Measurements from ENCODE around the gene STAC2. TPM values are rescaled to one million over a fixed set of nuclear protein-coding genes. Genes with fewer than 3 reads are reported as not detected.
A peak's percentile ranks its signal among the peaks of the same experiment; 100 is the strongest.

Gene STAC2
- polyA plus RNA-seq, 1 experiment = not detected

- CTCF ChIA-PET = interaction anchor here (1.0 to 2.5 kb wide), 5 partner anchors 23 to 55 kb away, joined by 3 to 23 read pairs (median 4); no protein-coding TSS in a partner anchor
Measured at GRCh38 chr17:39208893-39209292, 16.9 kb downstream of the STAC2 start.

GRCh38 chr17:39208136-39208535, 17.6 kb downstream of the STAC2 start:
- no peak overlapping the region for H3K4me3 ChIP-seq (ENCODE audit: low read depth, low read length)
- ChIA-PET CTCF (interaction anchor here (0.6 to 2.5 kb wide), 4 partner anchors 23 to 152 kb away, joined by 3 to 23 read pairs (median 4); no protein-coding TSS in a partner anchor), POLR2A (no interaction called here)
- H3K27me3 ChIP-seq (ENCODE audit: control insufficient read depth, insufficient read depth, low read length) = no peaks in the 10 kb centered on the region
- no peaks in the 10 kb centered on the region for H3K9me3 ChIP-seq (ENCODE audit: control insufficient read depth, insufficient read depth, low read length)
- DNase-seq (ENCODE audit: low read depth, low spot score) = no peak
- TF ChIP-seq CTCF (IDR thresholded peaks at IDR 0.05; ENCODE audit: low read depth, low read length) = no peak
- no peak overlapping the region for H3K27ac ChIP-seq (ENCODE audit: low read depth, low read length)

More at GRCh38 chr17:39208893-39209292, 16.9 kb downstream of the STAC2 start:
- Histone ChIP-seq H3K4me3 (ENCODE audit: low read depth, low read length) (no peak overlapping the region), H3K27me3 (ENCODE audit: control insufficient read depth, insufficient read depth, low read length) (no peaks in the 10 kb centered on the region), H3K27ac (ENCODE audit: low read depth, low read length) (peak overlapping the region; percentile 11), H3K9me3 (ENCODE audit: control insufficient read depth, insufficient read depth, low read length) (no peaks in the 10 kb centered on the region)
- POLR2A ChIA-PET = interaction anchor here (1.4 kb wide), 2 partner anchors 9 to 36 kb away, joined by 5 to 17 read pairs; partner anchors contain the start of gene RPL19
- TF ChIP-seq CTCF (IDR thresholded peaks at IDR 0.05; ENCODE audit: low read depth, low read length) = no peak
- DNase-seq (ENCODE audit: low read depth, low spot score) = no peak

GRCh38 chr17:39205112-39205526, 20.6 kb downstream of the STAC2 start:
- H3K4me3 ChIP-seq (ENCODE audit: low read depth, low read length) = no peak overlapping the region
- DNase-seq (ENCODE audit: low read depth, low spot score) = no peak
- ChIA-PET CTCF (interaction anchor here (1.2 to 1.9 kb wide), 3 partner anchors 33 to 418 kb away, joined by 3 to 5 read pairs (median 5); no protein-coding TSS in a partner anchor), POLR2A (interaction anchor here (0.8 kb wide), 1 partner anchor 34 kb away, joined by 5 read pairs; no protein-coding TSS in a partner anchor)
- TF ChIP-seq CTCF (IDR thresholded peaks at IDR 0.05; ENCODE audit: low read depth, low read length) = no peak
- H3K27ac ChIP-seq (ENCODE audit: low read depth, low read length) = no peak overlapping the region
- H3K9me3 ChIP-seq (ENCODE audit: control insufficient read depth, insufficient read depth, low read length) = no peaks in the 10 kb centered on the region; the same call in 1 of the 2 replicates
- no peaks in the 10 kb centered on the region for H3K27me3 ChIP-seq (ENCODE audit: control insufficient read depth, insufficient read depth, low read length)

- ChIA-PET POLR2A (no interaction called here), CTCF (interaction anchor here (1.4 kb wide), 1 partner anchor 39 kb away, joined by 3 read pairs; no protein-coding TSS in a partner anchor)
- no peak for DNase-seq (ENCODE audit: low read depth, low spot score)
- no peaks in the 10 kb centered on the region for H3K27me3 ChIP-seq (ENCODE audit: control insufficient read depth, insufficient read depth, low read length)
- no peak overlapping the region for H3K4me3 ChIP-seq (ENCODE audit: low read depth, low read length)
- TF ChIP-seq CTCF (IDR thresholded peaks at IDR 0.05; ENCODE audit: low read depth, low read length) = no peak
- no peaks in the 10 kb centered on the region; the same call in 1 of the 2 replicates for H3K9me3 ChIP-seq (ENCODE audit: control insufficient read depth, insufficient read depth, low read length)
- no peak overlapping the region for H3K27ac ChIP-seq (ENCODE audit: low read depth, low read length)
Measured at GRCh38 chr17:39204245-39204644, 21.5 kb downstream of the STAC2 start.

GRCh38 chr17:39200957-39201510, 24.7 kb downstream of the STAC2 start:
- Histone ChIP-seq H3K27me3 (ENCODE audit: control insufficient read depth, insufficient read depth, low read length) (no peaks in the 10 kb centered on the region), H3K4me3 (ENCODE audit: low read depth, low read length) (peak overlapping the region; percentile 74), H3K27ac (ENCODE audit: low read depth, low read length) (peak overlapping the region; percentile 52), H3K9me3 (ENCODE audit: control insufficient read depth, insufficient read depth, low read length) (no peaks in the 10 kb centered on the region; the same call in 1 of the 2 replicates)
- ChIA-PET POLR2A (no interaction called here), CTCF (no interaction called here)
- DNase-seq (ENCODE audit: low read depth, low spot score) = no peak
- TF ChIP-seq CTCF (IDR thresholded peaks at IDR 0.05; ENCODE audit: low read depth, low read length) = no peak
